H9 (cell line): ENCODE data around the gene BBX. TPM values are rescaled to one million over a fixed set of nuclear protein-coding genes. Genes with fewer than 3 reads are reported as not detected.

ENCODE experiments used
- DNase-seq: peaks from one replicate; pipeline ENCODE4 v3.0.0-alpha.2; 2017
- H2AFZ ChIP-seq: one replicate; pipeline ENCODE4 v1.6.1; 2013; ENCODE audit warnings: mild to moderate bottlenecking, low read length, control low read depth, moderate library complexity
- H2AK5ac ChIP-seq: 2 replicates; pipeline ENCODE4 v1.6.1; 2013; ENCODE audit warnings: low read length, control low read depth, mixed read lengths; ENCODE audit not compliant: insufficient read length
- H2BK120ac ChIP-seq: one replicate; pipeline ENCODE4 v1.6.1; 2013; ENCODE audit warnings: low read depth, mild to moderate bottlenecking, low read length, control low read depth, inconsistent platforms; ENCODE audit not compliant: poor library complexity, severe bottlenecking
- H2BK12ac ChIP-seq: 2 replicates; pipeline ENCODE4 v1.6.1; 2013; ENCODE audit warnings: low read length, control low read depth, mixed read lengths, low read depth; ENCODE audit not compliant: insufficient read length
- H2BK15ac ChIP-seq: 2 replicates; pipeline ENCODE4 v1.6.1; 2013; ENCODE audit warnings: low read depth, low read length, control low read depth
- H2BK20ac ChIP-seq: one replicate; pipeline ENCODE4 v1.6.1; 2013; ENCODE audit warnings: low read depth, mild to moderate bottlenecking, low read length, control low read depth, inconsistent platforms; ENCODE audit not compliant: poor library complexity, severe bottlenecking
- H2BK5ac ChIP-seq: 2 replicates; pipeline ENCODE4 v1.6.1; 2013; ENCODE audit warnings: low read length, control low read depth, mixed read lengths; ENCODE audit not compliant: insufficient read length
- H3K14ac ChIP-seq: 2 replicates; pipeline ENCODE4 v1.6.1; 2013; ENCODE audit warnings: low read length, control low read depth; ENCODE audit not compliant: insufficient read depth
- H3K18ac ChIP-seq: 2 replicates; pipeline ENCODE4 v1.6.1; 2013; ENCODE audit warnings: low read depth, mild to moderate bottlenecking, mixed read lengths, low read length, control low read depth; ENCODE audit not compliant: insufficient read length
- H3K23ac ChIP-seq: 2 replicates; pipeline ENCODE4 v1.6.1; 2013; ENCODE audit warnings: low read length, control low read depth, mixed read lengths, low read depth; ENCODE audit not compliant: insufficient read length
- H3K23me2 ChIP-seq: 2 replicates; pipeline ENCODE4 v1.6.1; 2013; ENCODE audit warnings: low read depth, mild to moderate bottlenecking, mixed read lengths, low read length, control low read depth; ENCODE audit not compliant: insufficient read length, poor library complexity, severe bottlenecking
- H3K27ac ChIP-seq: 2 replicates; pipeline ENCODE4 v1.5.1; 2013; ENCODE audit warnings: low read length, control low read depth, mixed read lengths, low read depth; ENCODE audit not compliant: insufficient read length
- H3K27me3 ChIP-seq: 2 replicates; pipeline ENCODE4 v1.6.1; 2013; ENCODE audit warnings: low read length, control low read depth, inconsistent platforms; ENCODE audit not compliant: insufficient read depth
- H3K4ac ChIP-seq: 2 replicates; pipeline ENCODE4 v1.6.1; 2013; ENCODE audit warnings: low read depth, mild to moderate bottlenecking, control low read depth, inconsistent platforms, low read length, moderate library complexity
- H3K4me1 ChIP-seq: 2 replicates; pipeline ENCODE4 v1.6.1; 2013; ENCODE audit warnings: low read length, control low read depth, inconsistent platforms; ENCODE audit not compliant: insufficient read depth
- H3K4me2 ChIP-seq: 2 replicates; pipeline ENCODE4 v1.6.1; 2013; ENCODE audit warnings: low read length, control low read depth, mixed read lengths; ENCODE audit not compliant: insufficient read length, insufficient read depth
- H3K56ac ChIP-seq: 2 replicates; pipeline ENCODE4 v1.6.1; 2013; ENCODE audit warnings: low read depth, mild to moderate bottlenecking, mixed read lengths, low read length, control low read depth; ENCODE audit not compliant: insufficient read length
- H3K79me1 ChIP-seq: 2 replicates; pipeline ENCODE4 v1.6.1; 2013; ENCODE audit warnings: low read depth, mild to moderate bottlenecking, moderate library complexity, low read length, control low read depth, inconsistent platforms; ENCODE audit not compliant: insufficient read depth, poor library complexity, severe bottlenecking
- H3K79me2 ChIP-seq: 2 replicates; pipeline ENCODE4 v1.6.1; 2013; ENCODE audit warnings: low read length, control low read depth, inconsistent platforms; ENCODE audit not compliant: insufficient read depth
- H3K9ac ChIP-seq: 2 replicates; pipeline ENCODE4 v1.6.1; 2013; ENCODE audit warnings: low read length, control low read depth, mixed read lengths; ENCODE audit not compliant: insufficient read length; ENCODE audit errors: extremely low read depth
- H3K9me3 ChIP-seq: one replicate; pipeline ENCODE4 v1.6.1; 2013; ENCODE audit warnings: low read depth, low read length, inconsistent platforms; ENCODE audit not compliant: control insufficient read depth
- H3T11ph ChIP-seq: one replicate; pipeline ENCODE4 v1.6.1; 2013; ENCODE audit warnings: mild to moderate bottlenecking, low read length, control low read depth, inconsistent platforms
- H4K20me1 ChIP-seq: one replicate; pipeline ENCODE4 v1.6.1; 2013; ENCODE audit not compliant: control insufficient read depth, insufficient read length, insufficient read depth
- H4K5ac ChIP-seq: 2 replicates; pipeline ENCODE4 v1.6.1; 2013; ENCODE audit warnings: low read depth, mild to moderate bottlenecking, mixed read lengths, low read length, control low read depth; ENCODE audit not compliant: insufficient read length
- H4K8ac ChIP-seq: replicated peaks from 2 replicates; pipeline ENCODE4 v1.6.1; 2013; ENCODE audit warnings: low read length, control low read depth, mixed read lengths, low read depth; ENCODE audit not compliant: insufficient read length
- H4K91ac ChIP-seq: 2 replicates; pipeline ENCODE4 v1.6.1; 2013; ENCODE audit warnings: low read depth, mild to moderate bottlenecking, moderate library complexity, mixed read lengths, low read length, control low read depth; ENCODE audit not compliant: insufficient read length
- H3K27ac Mint-ChIP-seq, 3 experiments: 2 replicates in 2 of 3; 3 replicates in 1 of 3; pipeline ENCODE4 v1.8.0; 2020 to 2021; ENCODE audit warnings: mixed read lengths in 3 of 3, mild to moderate bottlenecking in 1 of 3, moderate library complexity in 1 of 3
- H3K27me3 Mint-ChIP-seq: 2 replicates; pipeline ENCODE4 v1.8.0; 2021; ENCODE audit warnings: low read depth, mild to moderate bottlenecking, moderate library complexity, mixed read lengths
- H3K36me3 Mint-ChIP-seq, 3 experiments: 2 replicates in 2 of 3; 3 replicates in 1 of 3; pipeline ENCODE4 v1.8.0; 2020 to 2021; ENCODE audit warnings: low read depth in 3 of 3, mixed read lengths in 3 of 3; ENCODE audit not compliant: insufficient read depth in 1 of 3
- H3K4me1 Mint-ChIP-seq, 2 experiments: 2 replicates each; pipeline ENCODE4 v1.8.0; 2020; ENCODE audit warnings: mixed read lengths in 2 of 2
- H3K4me3 Mint-ChIP-seq, 2 experiments: 2 replicates in 1 of 2; 3 replicates in 1 of 2; pipeline ENCODE4 v1.8.0; 2020 to 2021; ENCODE audit warnings: mild to moderate bottlenecking in 2 of 2, mixed read lengths in 2 of 2, moderate library complexity in 1 of 2
- H3K9me3 Mint-ChIP-seq, 2 experiments: 2 replicates in 1 of 2; 3 replicates in 1 of 2; pipeline ENCODE4 v1.8.0; 2020; ENCODE audit warnings: mild to moderate bottlenecking in 2 of 2, mixed read lengths in 2 of 2, moderate library complexity in 1 of 2
- total RNA-seq: library from RNA; stranded (reverse); gene quantifications from 2 replicates; pipeline ENCODE4 v1.2.1, GENCODE V29; 2021
- TF ChIP-seq, protein P1 (sequence below): fragments of 200-600 bp; sonication (generic); conservative IDR thresholded peaks from 3 replicates; pipeline ENCODE4 v1.8.0; 2021; ENCODE audit warnings: antibody characterized with exemption, mild to moderate bottlenecking

Gene BBX
- total RNA-seq, 1 experiment from 2014 or later: 34.8 TPM

DNA sequence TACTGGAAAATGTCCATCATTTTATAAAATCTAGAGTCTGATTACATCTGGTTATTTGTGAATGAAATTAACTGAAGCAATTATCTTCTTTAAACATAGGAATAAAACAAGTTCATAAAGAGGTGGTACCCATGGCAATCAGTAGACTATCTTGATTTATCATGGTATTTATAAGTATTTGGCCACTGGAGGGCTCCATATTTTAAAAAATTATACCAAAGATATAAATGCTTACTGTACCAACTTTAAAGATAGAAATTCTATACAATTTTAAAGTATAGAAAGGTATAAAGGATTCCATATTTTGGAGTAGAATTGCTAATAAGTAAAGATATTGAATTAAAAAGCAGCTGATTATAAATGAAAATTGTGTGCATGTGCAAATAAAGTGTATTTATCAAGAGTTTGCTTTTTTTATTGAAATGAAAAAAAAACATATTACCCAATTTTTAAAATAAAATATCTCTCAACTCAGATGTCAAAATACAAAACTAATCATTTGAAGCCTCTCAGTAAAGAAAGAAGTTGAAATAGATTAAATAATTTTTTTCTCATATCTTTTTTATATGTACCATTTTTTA is 105.3 kb downstream of the BBX start:
- Mint-ChIP-seq H3K27me3 (no peaks in the 10 kb centered on the region), H3K36me3 (no peaks in the 10 kb centered on the region), H3K4me3 (no peak overlapping the region), H3K27ac (no peak overlapping the region), H3K4me1 (peaks cover 24 to 29% of the 10 kb centered on the region in 2 experiments), H3K9me3 (no peaks in the 10 kb centered on the region)
- H2BK20ac ChIP-seq: no peak overlapping the region
- H3K27me3 ChIP-seq: no peaks in the 10 kb centered on the region
- no peak overlapping the region for H3T11ph ChIP-seq
- no peak overlapping the region for H3K14ac ChIP-seq
- H3K9me3 ChIP-seq: no peaks in the 10 kb centered on the region
- H2BK15ac ChIP-seq: no peak overlapping the region
- no peak overlapping the region for H4K91ac ChIP-seq
- no peak overlapping the region for H3K4me2 ChIP-seq
- H3K18ac ChIP-seq: no peak overlapping the region
- H3K23ac ChIP-seq: no peak overlapping the region
- TF ChIP-seq, protein P1, sequence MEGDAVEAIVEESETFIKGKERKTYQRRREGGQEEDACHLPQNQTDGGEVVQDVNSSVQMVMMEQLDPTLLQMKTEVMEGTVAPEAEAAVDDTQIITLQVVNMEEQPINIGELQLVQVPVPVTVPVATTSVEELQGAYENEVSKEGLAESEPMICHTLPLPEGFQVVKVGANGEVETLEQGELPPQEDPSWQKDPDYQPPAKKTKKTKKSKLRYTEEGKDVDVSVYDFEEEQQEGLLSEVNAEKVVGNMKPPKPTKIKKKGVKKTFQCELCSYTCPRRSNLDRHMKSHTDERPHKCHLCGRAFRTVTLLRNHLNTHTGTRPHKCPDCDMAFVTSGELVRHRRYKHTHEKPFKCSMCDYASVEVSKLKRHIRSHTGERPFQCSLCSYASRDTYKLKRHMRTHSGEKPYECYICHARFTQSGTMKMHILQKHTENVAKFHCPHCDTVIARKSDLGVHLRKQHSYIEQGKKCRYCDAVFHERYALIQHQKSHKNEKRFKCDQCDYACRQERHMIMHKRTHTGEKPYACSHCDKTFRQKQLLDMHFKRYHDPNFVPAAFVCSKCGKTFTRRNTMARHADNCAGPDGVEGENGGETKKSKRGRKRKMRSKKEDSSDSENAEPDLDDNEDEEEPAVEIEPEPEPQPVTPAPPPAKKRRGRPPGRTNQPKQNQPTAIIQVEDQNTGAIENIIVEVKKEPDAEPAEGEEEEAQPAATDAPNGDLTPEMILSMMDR: no peak
- H3K27ac ChIP-seq: no peak overlapping the region
- H2AFZ ChIP-seq: no peak overlapping the region
- H2AK5ac ChIP-seq: no peak overlapping the region
- H2BK5ac ChIP-seq: no peak overlapping the region
- H4K20me1 ChIP-seq: no peaks in the 10 kb centered on the region
- no peaks in the 10 kb centered on the region for H3K23me2 ChIP-seq
- H3K79me1 ChIP-seq: no peaks in the 10 kb centered on the region
- H3K9ac ChIP-seq: no peak overlapping the region
- H4K5ac ChIP-seq: no peak overlapping the region
- H2BK12ac ChIP-seq: no peak overlapping the region
- H3K56ac ChIP-seq: no peak overlapping the region
- peaks cover 6% of the 10 kb centered on the region; the same call in 1 of the 2 replicates for H3K4me1 ChIP-seq
- no peak overlapping the region for H3K4ac ChIP-seq
- no peak overlapping the region for H2BK120ac ChIP-seq
- no peak overlapping the region for H4K8ac ChIP-seq
- H3K79me2 ChIP-seq: no peaks in the 10 kb centered on the region
- no peak for DNase-seq
